Mesendoderm (in vitro differentiated cells): ENCODE measurements around the gene C9orf50.
A peak's percentile ranks its signal among the peaks of the same experiment; 100 is the strongest.

Experiments used
- DNase-seq: peaks from one replicate; pipeline ENCODE4 v3.0.0; 2013
- H2AK5ac ChIP-seq: 2 replicates; pipeline ENCODE4 v1.6.1; 2013; ENCODE audit warnings: low read length, inconsistent platforms
- H2BK120ac ChIP-seq: 2 replicates; pipeline ENCODE4 v1.6.1; 2013; ENCODE audit warnings: low read depth, mild to moderate bottlenecking, low read length, moderate library complexity, mixed read lengths
- H2BK15ac ChIP-seq: replicated peaks from 2 replicates; pipeline ENCODE4 v1.6.1; 2013; ENCODE audit warnings: low read depth, mild to moderate bottlenecking, moderate library complexity
- H2BK5ac ChIP-seq: 2 replicates; pipeline ENCODE4 v1.6.1; 2013; ENCODE audit warnings: low read length, inconsistent platforms
- H3K18ac ChIP-seq: 2 replicates; pipeline ENCODE4 v1.6.1; 2013; ENCODE audit warnings: mild to moderate bottlenecking, low read length, mixed read lengths
- H3K23ac ChIP-seq: one replicate; pipeline ENCODE4 v1.6.1; 2013; ENCODE audit warnings: low read length
- H3K27ac ChIP-seq: 2 replicates; pipeline ENCODE4 v1.5.1; 2013; ENCODE audit warnings: low read depth, mild to moderate bottlenecking, inconsistent platforms, low read length, moderate library complexity
- H3K27me3 ChIP-seq: 2 replicates; pipeline ENCODE4 v1.6.1; 2013; ENCODE audit warnings: low read length, control low read depth, mild to moderate bottlenecking, inconsistent platforms; ENCODE audit not compliant: insufficient read depth, poor library complexity
- H3K36me3 ChIP-seq: 2 replicates; pipeline ENCODE4 v1.6.1; 2013; ENCODE audit warnings: low read length, inconsistent platforms; ENCODE audit not compliant: control insufficient read depth, insufficient read depth
- H3K4ac ChIP-seq: one replicate; pipeline ENCODE4 v1.6.1; 2013; ENCODE audit warnings: low read depth, mild to moderate bottlenecking, low read length, moderate library complexity
- H3K4me1 ChIP-seq: 2 replicates; pipeline ENCODE4 v1.6.1; 2013; ENCODE audit warnings: low read depth, low read length, inconsistent platforms; ENCODE audit not compliant: control insufficient read depth
- H3K4me2 ChIP-seq: 2 replicates; pipeline ENCODE4 v1.6.1; 2013; ENCODE audit warnings: low read length
- H3K4me3 ChIP-seq: 2 replicates; pipeline ENCODE4 v1.5.1; 2013; ENCODE audit warnings: mild to moderate bottlenecking, low read length
- H3K56ac ChIP-seq: one replicate; pipeline ENCODE4 v1.6.1; 2013; ENCODE audit warnings: low read length
- H3K79me1 ChIP-seq: 2 replicates; pipeline ENCODE4 v1.6.1; 2013; ENCODE audit warnings: low read length, inconsistent platforms
- H3K79me2 ChIP-seq: 2 replicates; pipeline ENCODE4 v1.6.1; 2013; ENCODE audit warnings: mild to moderate bottlenecking, low read length; ENCODE audit not compliant: control insufficient read depth, insufficient read depth
- H3K9ac ChIP-seq: 2 replicates; pipeline ENCODE4 v1.6.1; 2013; ENCODE audit warnings: low read length, inconsistent platforms
- H4K5ac ChIP-seq: one replicate; pipeline ENCODE4 v1.6.1; 2013; ENCODE audit warnings: low read length
- H4K8ac ChIP-seq: one replicate; pipeline ENCODE4 v1.6.1; 2013; ENCODE audit warnings: low read depth, mild to moderate bottlenecking, control low read depth, low read length, moderate library complexity
- WGBS: extraction: QIAGEN DNeasy Blood & Tissue Kit; methylation state at CpG from one replicate; pipeline ENCODE4 v1.1.7; 2013; ENCODE audit warnings: low lambda C conversion rate, missing lambda C conversion rate; ENCODE audit not compliant: insufficient coverage; ENCODE audit errors: extremely low coverage; 5-methylcytosine and 5-hydroxymethylcytosine counted together

C9orf50 gene

DNA sequence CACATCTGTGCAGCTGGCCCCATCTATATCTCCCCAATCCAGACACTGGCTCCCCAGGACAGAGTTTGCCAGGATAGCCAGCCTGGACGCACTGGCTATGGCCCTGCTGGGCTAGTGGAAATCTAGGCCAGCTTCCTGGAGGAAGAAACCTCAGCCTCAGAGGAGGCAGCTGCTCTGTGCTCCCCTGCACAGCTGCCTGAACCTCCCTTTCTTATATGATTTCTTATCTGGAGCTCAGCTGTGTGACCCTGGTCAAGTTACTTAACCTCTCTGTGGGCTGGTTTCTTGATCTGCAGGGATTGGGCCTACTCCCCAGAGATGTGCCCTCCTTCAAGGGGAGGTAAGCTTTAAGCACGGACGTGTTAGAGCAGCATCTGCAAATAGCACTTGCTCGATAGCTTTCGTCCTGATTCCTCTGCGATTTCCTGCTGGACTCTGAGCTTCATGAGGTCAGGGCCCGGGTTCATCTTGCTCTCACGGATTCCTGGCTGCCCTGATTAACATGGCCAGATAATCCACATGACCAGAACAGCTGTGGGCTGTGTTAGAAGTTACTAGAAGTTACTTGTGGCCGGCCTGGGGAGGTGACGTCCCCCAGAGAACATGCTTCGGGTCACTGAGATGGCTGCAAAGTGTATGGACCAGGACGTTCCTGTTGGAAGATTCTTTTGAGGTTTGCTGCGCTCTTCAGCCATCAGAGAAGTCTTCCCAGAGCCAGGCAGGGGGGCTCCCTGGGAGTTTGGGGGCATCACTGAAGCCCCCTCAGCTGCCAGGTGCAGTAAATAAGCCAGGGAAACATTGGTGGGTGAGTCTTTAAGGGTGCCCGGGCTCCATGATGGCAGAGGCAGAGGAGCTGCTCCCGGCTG is 14.5 kb downstream of the C9orf50 start:
- Histone ChIP-seq H4K8ac (no peak overlapping the region), H3K23ac (peak overlapping the region; percentile 66), H2AK5ac (peak overlapping the region; percentile 99), H2BK120ac (no peak overlapping the region), H3K79me1 (no peaks in the 10 kb centered on the region), H3K4me2 (no peak overlapping the region), H3K4me3 (no peak overlapping the region), H3K9ac (no peak overlapping the region), H3K27ac (no peak overlapping the region), H2BK15ac (peak overlapping the region; percentile 27), H3K18ac (peak overlapping the region; percentile 15), H3K4ac (peak overlapping the region; percentile 61), H4K5ac (no peak overlapping the region), H3K56ac (peak overlapping the region; percentile 81), H3K79me2 (no peaks in the 10 kb centered on the region), H3K4me1 (peaks cover 12% of the 10 kb centered on the region), H3K36me3 (no peaks in the 10 kb centered on the region), H2BK5ac (peak overlapping the region; percentile 11), H3K27me3 (no peaks in the 10 kb centered on the region)
- WGBS: no CpG with 5 or more reads among the region's 15 CpGs
- DNase-seq: no peak

DNA sequence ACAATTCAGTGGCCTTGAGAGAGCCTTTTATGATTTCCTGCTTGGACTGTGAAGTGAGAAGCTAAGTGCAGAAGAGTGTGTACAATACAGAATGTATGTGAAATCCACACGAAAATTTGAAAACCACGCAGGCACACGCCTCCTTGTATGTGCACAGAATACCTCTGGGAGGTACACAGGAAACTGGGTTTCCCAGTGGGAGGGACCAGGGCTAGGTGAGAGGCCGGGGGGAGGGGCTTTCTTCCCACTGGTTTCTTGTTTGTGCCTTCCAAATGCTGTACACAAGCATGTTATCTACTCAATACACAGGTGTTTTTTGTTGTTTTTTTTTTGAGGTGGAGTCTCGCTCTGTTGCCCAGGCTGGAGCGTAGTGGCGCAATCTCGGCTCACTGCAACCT is 16.1 kb downstream of the C9orf50 start:
- Histone ChIP-seq H3K27me3 (no peaks in the 10 kb centered on the region), H3K23ac (peak overlapping the region; percentile 66), H2BK120ac (no peak overlapping the region), H3K4ac (no peak overlapping the region), H3K4me2 (no peak overlapping the region), H4K8ac (no peak overlapping the region), H3K4me3 (no peak overlapping the region), H3K56ac (peak overlapping the region; percentile 78), H3K36me3 (no peaks in the 10 kb centered on the region), H3K9ac (no peak overlapping the region), H3K4me1 (peaks cover 11% of the 10 kb centered on the region), H4K5ac (no peak overlapping the region), H2BK15ac (no peak overlapping the region), H3K79me2 (no peaks in the 10 kb centered on the region), H3K79me1 (no peaks in the 10 kb centered on the region), H3K18ac (no peak overlapping the region), H2AK5ac (peak overlapping the region; percentile 99), H2BK5ac (peak overlapping the region; percentile 70), H3K27ac (no peak overlapping the region)
- WGBS: no CpG with 5 or more reads among the region's 8 CpGs
- DNase-seq: no peak

DNA sequence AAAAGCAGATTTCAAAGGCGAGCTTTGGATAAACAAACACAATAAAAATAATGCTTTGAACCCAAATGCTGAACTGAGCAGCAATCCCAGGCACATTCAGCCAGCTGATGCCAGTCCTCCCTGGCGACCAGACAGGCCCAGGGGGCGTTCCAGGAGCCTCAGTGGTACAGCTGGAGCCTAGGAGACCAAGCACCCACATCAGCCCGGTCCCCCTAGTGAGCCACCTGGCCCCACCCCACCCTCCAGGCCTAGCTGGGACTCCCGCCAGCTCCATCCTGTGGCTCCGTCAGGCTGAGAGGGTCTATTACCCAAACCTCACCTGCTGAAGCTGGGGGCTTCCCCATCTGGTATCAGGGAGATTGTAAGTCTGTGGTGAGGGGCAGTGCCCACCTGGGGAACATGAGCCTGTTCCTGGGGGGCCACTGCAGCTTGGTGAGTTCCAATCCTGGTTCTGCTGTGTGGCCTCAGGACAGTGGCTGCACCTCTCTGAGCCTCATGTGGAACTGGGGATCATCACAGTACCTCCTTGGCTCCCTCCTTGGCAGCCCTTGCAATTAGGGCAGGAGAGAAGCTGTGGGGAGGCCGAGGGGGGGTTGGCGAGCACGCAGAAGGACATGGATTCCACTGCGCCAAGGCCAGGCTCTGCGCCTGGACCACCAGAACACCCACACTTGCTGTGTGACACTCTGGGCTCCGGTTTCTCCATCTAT is 16.7 kb downstream of the C9orf50 start:
- H3K79me1 ChIP-seq: no peaks in the 10 kb centered on the region

DNA sequence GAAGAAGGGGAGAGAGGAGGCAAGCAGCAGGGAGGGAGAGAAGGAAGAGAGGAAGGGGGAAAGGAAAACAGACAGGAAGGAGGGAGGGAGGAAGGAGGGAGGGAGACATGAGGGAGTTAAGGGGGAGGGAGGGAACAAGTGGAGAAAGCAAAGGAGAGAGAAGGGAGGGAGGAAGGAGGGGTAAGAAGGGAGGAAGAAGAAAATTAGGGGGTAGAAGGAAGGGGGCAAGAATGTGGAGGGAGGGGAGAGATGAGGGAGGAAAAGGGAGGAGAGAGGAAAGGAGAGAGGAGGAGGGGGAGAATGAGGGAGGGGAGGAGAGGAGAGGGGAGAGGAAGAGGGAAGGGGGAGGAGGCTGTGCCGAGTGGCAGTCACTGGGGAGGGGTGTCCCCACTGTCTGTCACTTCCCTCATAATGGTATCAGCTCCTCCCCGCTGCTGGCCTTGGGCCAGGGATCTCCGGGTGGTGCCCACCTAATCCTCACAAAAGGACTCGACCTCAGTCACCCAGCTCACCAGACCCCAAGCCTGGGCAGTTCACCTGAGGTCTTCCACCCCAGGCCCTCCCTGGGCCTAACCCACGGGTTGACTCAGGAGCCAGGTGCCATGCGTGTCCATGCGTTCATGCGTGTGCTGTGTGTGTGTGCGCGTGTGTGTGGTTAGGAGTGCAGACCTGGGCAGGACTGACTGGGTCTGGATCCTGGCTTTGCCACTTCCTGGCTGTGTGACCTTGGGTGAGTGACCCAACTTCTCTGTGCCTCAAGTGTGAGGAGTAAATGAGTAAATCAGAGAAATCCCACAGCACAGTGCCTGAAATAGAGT is 18.1 kb downstream of the C9orf50 start:
- peak overlapping the region; percentile 93 for H3K56ac ChIP-seq
- H2BK120ac ChIP-seq: no peak overlapping the region
- no peaks in the 10 kb centered on the region for H3K27me3 ChIP-seq
- H4K5ac ChIP-seq: no peak overlapping the region
- peak overlapping the region; percentile 96 for H2BK5ac ChIP-seq
- H3K4me1 ChIP-seq: peaks cover 15% of the 10 kb centered on the region
- H2AK5ac ChIP-seq: peak overlapping the region; percentile 100
- no peaks in the 10 kb centered on the region for H3K79me2 ChIP-seq
- H3K9ac ChIP-seq: peak overlapping the region; percentile 66
- no peaks in the 10 kb centered on the region for H3K36me3 ChIP-seq
- peak overlapping the region; percentile 16 for H3K4me2 ChIP-seq
- H3K4me3 ChIP-seq: no peak overlapping the region
- H3K79me1 ChIP-seq: no peaks in the 10 kb centered on the region
- peak overlapping the region; percentile 44 for H3K27ac ChIP-seq
- peak overlapping the region; percentile 21 for H3K4ac ChIP-seq
- H4K8ac ChIP-seq: no peak overlapping the region
- no peak overlapping the region for H2BK15ac ChIP-seq
- no peak overlapping the region for H3K23ac ChIP-seq
- WGBS: no CpG with 5 or more reads among the region's 10 CpGs
- peak overlapping the region; percentile 0 for H3K18ac ChIP-seq
- peak; percentile 76 for DNase-seq

More for the DNA sequence above, 16.7 kb downstream of the C9orf50 start:
- no peak overlapping the region for H3K4me2 ChIP-seq
- no peaks in the 10 kb centered on the region for H3K79me2 ChIP-seq
- DNase-seq: no peak
- H3K27me3 ChIP-seq: no peaks in the 10 kb centered on the region
- no peak overlapping the region for H3K4me3 ChIP-seq
- WGBS: no CpG with 5 or more reads among the region's 12 CpGs
- peak overlapping the region; percentile 13 for H3K9ac ChIP-seq
- H4K5ac ChIP-seq: no peak overlapping the region
- peak overlapping the region; percentile 17 for H2BK120ac ChIP-seq
- no peak overlapping the region for H4K8ac ChIP-seq
- peak overlapping the region; percentile 66 for H3K23ac ChIP-seq
- peak overlapping the region; percentile 23 for H2BK15ac ChIP-seq
- H2BK5ac ChIP-seq: peak overlapping the region; percentile 70
- no peaks in the 10 kb centered on the region for H3K36me3 ChIP-seq
- H3K4me1 ChIP-seq: peaks cover 9% of the 10 kb centered on the region
- peak overlapping the region; percentile 31 for H3K18ac ChIP-seq
- H2AK5ac ChIP-seq: peak overlapping the region; percentile 99
- H3K27ac ChIP-seq: no peak overlapping the region
- peak overlapping the region; percentile 21 for H3K4ac ChIP-seq
- H3K56ac ChIP-seq: peak overlapping the region; percentile 78

DNA sequence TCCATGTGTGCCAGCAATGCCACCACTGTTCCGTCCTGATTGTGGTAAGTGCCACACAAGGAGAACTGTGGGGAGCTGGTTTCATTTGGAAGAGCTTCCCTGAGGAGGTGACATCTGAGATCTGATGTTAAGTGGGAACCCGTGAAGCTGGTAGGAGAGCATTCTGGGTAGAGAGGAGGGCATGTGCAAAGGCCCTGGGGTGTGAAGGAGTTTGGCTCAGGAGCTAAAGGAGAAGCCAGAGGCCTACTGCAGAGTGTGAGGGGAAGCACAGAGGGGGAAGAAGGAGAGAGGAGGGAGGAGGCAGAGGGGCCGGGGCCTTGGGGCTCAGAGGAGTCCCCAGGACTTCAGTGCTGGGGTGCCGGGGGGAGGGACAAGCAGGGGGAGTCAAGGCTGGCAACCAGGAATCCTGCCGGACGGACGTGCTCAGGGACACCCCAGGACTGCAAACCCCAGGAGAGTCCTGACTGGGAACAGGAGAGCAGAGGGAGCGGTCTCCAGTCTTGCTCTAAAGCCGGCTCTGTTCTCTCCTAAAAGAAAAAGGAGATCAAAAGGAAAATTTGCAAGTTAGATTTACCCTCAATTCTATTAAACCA is 19.7 kb downstream of the C9orf50 start:
- Histone ChIP-seq H3K27ac (no peak overlapping the region), H4K8ac (no peak overlapping the region), H3K4me2 (no peak overlapping the region), H3K27me3 (no peaks in the 10 kb centered on the region), H3K36me3 (no peaks in the 10 kb centered on the region), H3K4me1 (peaks cover 16% of the 10 kb centered on the region), H2AK5ac (peak overlapping the region; percentile 93), H3K4ac (peak overlapping the region; percentile 20), H2BK5ac (no peak overlapping the region), H3K4me3 (no peak overlapping the region), H4K5ac (no peak overlapping the region), H3K56ac (peak overlapping the region; percentile 1), H3K9ac (no peak overlapping the region), H2BK15ac (no peak overlapping the region), H2BK120ac (no peak overlapping the region), H3K79me1 (no peaks in the 10 kb centered on the region), H3K79me2 (no peaks in the 10 kb centered on the region), H3K18ac (no peak overlapping the region), H3K23ac (no peak overlapping the region)
- no CpG with 5 or more reads among the region's 9 CpGs for WGBS
- no peak for DNase-seq
